HG03097 (cell line): ENCODE results near the gene HLA-DPA1.

Experiments used
- ATAC-seq: cut with Tn5 transposase; IDR thresholded peaks from one replicate; pipeline ENCODE4 v1.9.1; 2021; ENCODE audit not compliant: unreplicated experiment, low FRiP score

The HLA-DPA1 gene

GRCh38 chr6:33091957-33092356 lies 18.5 kb upstream of the HLA-DPA1 start:
- no peak for ATAC-seq

GRCh38 chr6:33088931-33089620 lies 15.6 kb upstream of the HLA-DPA1 start:
- no peak for ATAC-seq

GRCh38 chr6:33088258-33088930 lies 14.9 kb upstream of the HLA-DPA1 start:
- ATAC-seq: no peak

GRCh38 chr6:33085627-33086026 lies 12.2 kb upstream of the HLA-DPA1 start:
- no peak for ATAC-seq

- ATAC-seq: no peak
Observed at GRCh38 chr6:33082702-33083101, 9.3 kb upstream of the HLA-DPA1 start.

GRCh38 chr6:33081098-33081824 lies 7.8 kb upstream of the HLA-DPA1 start:
- ATAC-seq: no peak

- ATAC-seq: no peak
Observed at GRCh38 chr6:33080127-33081089, 7.0 kb upstream of the HLA-DPA1 start.

GRCh38 chr6:33079580-33079979 lies 6.1 kb upstream of the HLA-DPA1 start:
- no peak for ATAC-seq

- ATAC-seq: no peak
Observed at GRCh38 chr6:33078919-33079521, 5.6 kb upstream of the HLA-DPA1 start.

- no peak for ATAC-seq
Observed at GRCh38 chr6:33078442-33078841, 5.0 kb upstream of the HLA-DPA1 start.

GRCh38 chr6:33077908-33078307 lies 4.5 kb upstream of the HLA-DPA1 start:
- ATAC-seq: no peak

GRCh38 chr6:33076406-33076934 lies 3.0 kb upstream of the HLA-DPA1 start:
- ATAC-seq: no peak

GRCh38 chr6:33075568-33076405 lies 2.3 kb upstream of the HLA-DPA1 start, which contains the start of gene HLA-DPB1:
Gene HLA-DPB1 (plus strand): TSS chr6:33075990. CDS start chr6:33076042, 52 bp downstream.
- peak; percentile 58 for ATAC-seq

- peak; percentile 4 for ATAC-seq
Observed at GRCh38 chr6:33075208-33075567, 1.7 kb upstream of the HLA-DPA1 start.

GRCh38 chr6:33072508-33073100 lies 845 bp downstream of the HLA-DPA1 start:
- no peak for ATAC-seq

GRCh38 chr6:33071569-33071968 lies 1.9 kb downstream of the HLA-DPA1 start:
- ATAC-seq: no peak

- ATAC-seq: no peak
Observed at GRCh38 chr6:33070909-33071308, 2.5 kb downstream of the HLA-DPA1 start.

- ATAC-seq: no peak
Observed at GRCh38 chr6:33069021-33069738, 4.3 kb downstream of the HLA-DPA1 start.
